ENCODE results near the gene ILDR2.

DNA sequence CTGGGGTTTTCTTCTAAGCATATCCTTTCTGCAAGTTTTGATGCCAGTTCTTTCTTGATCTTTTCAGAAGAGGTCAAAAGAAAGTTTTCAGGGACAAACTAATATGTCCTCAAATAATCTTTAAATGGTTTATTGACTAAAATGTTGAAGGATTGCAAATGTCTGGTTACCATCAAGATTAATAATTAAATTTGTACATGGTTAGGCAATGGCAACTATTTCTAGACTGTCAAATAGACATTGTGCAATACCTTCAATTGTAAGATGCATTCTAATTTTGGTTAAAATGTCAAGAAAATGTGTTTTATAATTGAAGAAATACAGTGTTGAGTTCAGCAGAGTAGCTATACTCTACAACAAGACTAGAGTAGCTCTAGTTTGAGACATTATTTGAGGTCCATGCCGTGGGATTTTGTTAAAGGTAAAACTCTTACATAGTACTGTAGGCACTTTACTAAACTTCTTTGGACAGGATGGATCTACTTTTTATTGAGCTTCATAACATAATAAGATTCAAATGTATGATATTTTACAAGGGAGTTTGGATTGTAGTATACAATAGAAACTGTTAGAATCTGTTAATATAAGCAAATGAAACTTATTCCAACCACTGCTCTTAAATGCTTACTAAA, 36.3 kb upstream of the ILDR2 start:
- TF ChIP-seq, protein P1, sequence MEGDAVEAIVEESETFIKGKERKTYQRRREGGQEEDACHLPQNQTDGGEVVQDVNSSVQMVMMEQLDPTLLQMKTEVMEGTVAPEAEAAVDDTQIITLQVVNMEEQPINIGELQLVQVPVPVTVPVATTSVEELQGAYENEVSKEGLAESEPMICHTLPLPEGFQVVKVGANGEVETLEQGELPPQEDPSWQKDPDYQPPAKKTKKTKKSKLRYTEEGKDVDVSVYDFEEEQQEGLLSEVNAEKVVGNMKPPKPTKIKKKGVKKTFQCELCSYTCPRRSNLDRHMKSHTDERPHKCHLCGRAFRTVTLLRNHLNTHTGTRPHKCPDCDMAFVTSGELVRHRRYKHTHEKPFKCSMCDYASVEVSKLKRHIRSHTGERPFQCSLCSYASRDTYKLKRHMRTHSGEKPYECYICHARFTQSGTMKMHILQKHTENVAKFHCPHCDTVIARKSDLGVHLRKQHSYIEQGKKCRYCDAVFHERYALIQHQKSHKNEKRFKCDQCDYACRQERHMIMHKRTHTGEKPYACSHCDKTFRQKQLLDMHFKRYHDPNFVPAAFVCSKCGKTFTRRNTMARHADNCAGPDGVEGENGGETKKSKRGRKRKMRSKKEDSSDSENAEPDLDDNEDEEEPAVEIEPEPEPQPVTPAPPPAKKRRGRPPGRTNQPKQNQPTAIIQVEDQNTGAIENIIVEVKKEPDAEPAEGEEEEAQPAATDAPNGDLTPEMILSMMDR (conservative IDR thresholded peaks at IDR 0.05; ENCODE audit: low read depth, low read length) = no peak
- TF ChIP-seq EZH2 (IDR thresholded peaks at IDR 0.05; ENCODE audit: borderline replicate concordance, low read depth, low read length, poor library complexity, severe bottlenecking) = no peak

Measured in A673 (cell line).